ENCODE data around the gene RBP5. TPM values are rescaled to one million over a fixed set of nuclear protein-coding genes. Genes with fewer than 3 reads are reported as not detected.

The RBP5 gene
- total and polyA plus RNA-seq, 9 of the 15 experiments (the other 6 are each of a cell fraction or from before 2014, with no cell fraction given), result 8.6 to 22.5 (median 11.4) TPM

GRCh38 chr12:7122811-7123769 is 5.6 kb downstream of the RBP5 start (continued):
- TF ChIP-seq HMGXB4 (CRISPR knock-in tag; IDR thresholded peaks at IDR 0.05) (no peak), PCBP2 (IDR thresholded peaks at IDR 0.05; ENCODE audit: low read depth, low read length, poor library complexity, severe bottlenecking) (no peak), TAF9B (IDR thresholded peaks at IDR 0.05; ENCODE audit: partially characterized antibody) (no peak), NR3C1 (CRISPR knock-in tag; IDR thresholded peaks at IDR 0.05) (no peak), NFIC (IDR thresholded peaks at IDR 0.05) (peak; percentile 95), ZNF449 (CRISPR knock-in tag; IDR thresholded peaks at IDR 0.05) (no peak), KAT7 (CRISPR knock-in tag; IDR thresholded peaks at IDR 0.05; ENCODE audit: borderline replicate concordance) (0 out of 2 replicates have a peak, but pooled peaks have one; percentile 64), E2F1 (CRISPR knock-in tag; IDR thresholded peaks at IDR 0.05) (no peak), GTF2E2 (tag; IDR thresholded peaks at IDR 0.05) (no peak), FOXK1 (CRISPR knock-in tag; IDR thresholded peaks at IDR 0.05; ENCODE audit: borderline replicate concordance) (no peak), MTA3 (IDR thresholded peaks at IDR 0.05; ENCODE audit: borderline replicate concordance) (peak; percentile 77), ELK3 (CRISPR knock-in tag; IDR thresholded peaks at IDR 0.05) (no peak), GATAD2A (IDR thresholded peaks at IDR 0.05) (peak; percentile 69; the same call in 1 of the 2 replicates), ZNF239 (CRISPR knock-in tag; IDR thresholded peaks at IDR 0.05) (no peak), ASH1L (IDR thresholded peaks at IDR 0.05; ENCODE audit: borderline replicate concordance, low read depth, partially characterized antibody) (no peak), ZNF696 (CRISPR knock-in tag; conservative IDR thresholded peaks at IDR 0.05) (no peak), FOXA3 (CRISPR knock-in tag; conservative IDR thresholded peaks at IDR 0.05 in 1 of 2, IDR thresholded peaks at IDR 0.05 in 1 of 2) (no peak), ZBTB8A (IDR thresholded peaks at IDR 0.05; ENCODE audit: partially characterized antibody) (no peak), ZBTB5 (IDR thresholded peaks at IDR 0.05) (no peak)
